DOHH2 (cell line): ENCODE measurements around the gene FAM177B.

Experiments
- H3F3A ChIP-seq: fragments of 200-600 bp; sonication (generic), shearing (Covaris generic); 2 replicates; pipeline ENCODE4 v1.6.0; 2016; ENCODE audit warnings: antibody characterized with exemption, mild to moderate bottlenecking; ENCODE audit not compliant: control insufficient read depth, insufficient read depth
- H3K27ac ChIP-seq: fragments of 200-600 bp; sonication (generic); 2 replicates; pipeline ENCODE4 v1.5.1; 2014; ENCODE audit warnings: low read depth, mild to moderate bottlenecking, low read length, moderate library complexity
- H3K27me3 ChIP-seq: fragments of 200-600 bp; sonication (generic); 2 replicates; pipeline ENCODE4 v1.6.1; 2014; ENCODE audit warnings: mild to moderate bottlenecking, low read length, mixed read lengths; ENCODE audit not compliant: control insufficient read depth
- H3K36me3 ChIP-seq: fragments of 200-600 bp; sonication (generic); 2 replicates; pipeline ENCODE4 v1.6.1; 2014; ENCODE audit warnings: mild to moderate bottlenecking, low read length, moderate library complexity, mixed read lengths; ENCODE audit not compliant: control insufficient read depth
- H3K4me1 ChIP-seq: fragments of 200-600 bp; sonication (generic); 2 replicates; pipeline ENCODE4 v1.6.1; 2014; ENCODE audit warnings: mild to moderate bottlenecking, low read length, mixed read lengths; ENCODE audit not compliant: control insufficient read depth
- H3K4me2 ChIP-seq: fragments of 200-600 bp; sonication (generic); 2 replicates; pipeline ENCODE4 v1.6.0; 2014; ENCODE audit warnings: mild to moderate bottlenecking, low read length, moderate library complexity
- H3K4me3 ChIP-seq: fragments of 200-600 bp; sonication (generic); 2 replicates; pipeline ENCODE4 v1.5.1; 2014; ENCODE audit warnings: mild to moderate bottlenecking, low read length, mixed read lengths
- H3K79me2 ChIP-seq: fragments of 200-600 bp; sonication (generic); 2 replicates; pipeline ENCODE4 v1.6.1; 2014; ENCODE audit warnings: mild to moderate bottlenecking, low read length, mixed read lengths; ENCODE audit not compliant: control insufficient read depth
- H3K9me2 ChIP-seq: fragments of 200-600 bp; sonication (generic); replicated peaks from 2 replicates; pipeline ENCODE4 v1.6.1; 2014; ENCODE audit warnings: mild to moderate bottlenecking, low read length, mixed read lengths; ENCODE audit not compliant: control insufficient read depth
- H3K9me3 ChIP-seq: fragments of 200-600 bp; sonication (generic); 2 replicates; pipeline ENCODE4 v1.6.1; 2014; ENCODE audit warnings: antibody characterized with exemption, low read length, mixed read lengths; ENCODE audit not compliant: control insufficient read depth, insufficient read depth
- H4K20me1 ChIP-seq: fragments of 200-600 bp; sonication (generic); 2 replicates; pipeline ENCODE4 v1.6.0; 2014; ENCODE audit warnings: low read depth, mild to moderate bottlenecking, antibody characterized with exemption, low read length, moderate library complexity; ENCODE audit not compliant: control insufficient read depth, insufficient read depth
- CTCF ChIP-seq: fragments of 200-600 bp; sonication (generic); IDR thresholded peaks from one replicate; pipeline ENCODE4 v1.5.1; 2014; ENCODE audit warnings: antibody characterized with exemption, mild to moderate bottlenecking, low read depth, low read length; ENCODE audit not compliant: poor library complexity, severe bottlenecking
- EZH2phosphoT487 ChIP-seq: fragments of 200-600 bp; sonication (generic); IDR thresholded peaks from 2 replicates; pipeline ENCODE4 v1.6.1; 2017; ENCODE audit warnings: borderline replicate concordance, mild to moderate bottlenecking, antibody characterized with exemption, low read length, moderate library complexity, mixed read lengths

The FAM177B gene

DNA sequence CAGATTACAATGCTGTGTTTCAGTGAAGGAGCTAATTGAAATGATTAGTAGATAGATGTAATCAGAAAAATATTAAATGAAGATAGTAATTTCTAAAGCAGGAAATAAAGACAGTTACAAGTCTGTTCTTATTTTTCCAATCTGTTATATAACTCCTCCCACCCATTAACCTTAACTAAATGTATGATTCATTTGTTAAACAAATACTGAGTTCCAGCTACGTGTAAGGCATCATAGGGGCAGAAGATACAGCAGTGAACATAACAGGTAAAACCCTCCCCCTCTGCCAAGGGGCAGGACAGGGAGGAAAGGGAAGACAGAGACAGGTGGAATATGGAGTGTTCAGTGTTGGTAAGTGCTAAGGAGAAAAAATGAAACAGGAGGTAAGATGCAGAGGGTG, at the start of gene FAM177B:
TSS of gene FAM177B (plus strand) at position 231 of the 400 bp plus-strand sequence. CDS start 9,344 bp downstream, outside the sequence.
- Histone ChIP-seq H3K9me2 (no peaks in the 10 kb centered on the region), H3K27ac (no peak within 1 kb of the TSS), H3K9me3 (no peaks in the 10 kb centered on the region), H3K27me3 (no peaks in the 10 kb centered on the region), H3K4me3 (no peak within 1 kb of the TSS), H4K20me1 (no peaks in the 10 kb centered on the region), H3K4me1 (peaks cover 57% of the 10 kb centered on the region), H3F3A (peaks cover 21% of the 10 kb centered on the region), H3K4me2 (peak within 1 kb of the TSS; percentile 15), H3K36me3 (peaks cover 26% of the 10 kb centered on the region), H3K79me2 (no peaks in the 10 kb centered on the region)
- TF ChIP-seq CTCF (no peak), EZH2phosphoT487 (no peak)

- no peak overlapping the region for H3K4me2 ChIP-seq
- H3K36me3 ChIP-seq, result peaks cover 28% of the 10 kb centered on the region
- 0 out of 2 replicates have a peak, but pooled peaks cover 3% of the 10 kb centered on the region for H4K20me1 ChIP-seq
- H3K9me2 ChIP-seq, result no peaks in the 10 kb centered on the region
- H3F3A ChIP-seq, result no peaks in the 10 kb centered on the region
- H3K27ac ChIP-seq, result no peak overlapping the region
- no peak overlapping the region for H3K4me3 ChIP-seq
- H3K27me3 ChIP-seq, result no peaks in the 10 kb centered on the region
- no peaks in the 10 kb centered on the region for H3K4me1 ChIP-seq
- peaks cover 4% of the 10 kb centered on the region for H3K79me2 ChIP-seq
- TF ChIP-seq CTCF (no peak), EZH2phosphoT487 (no peak)
- H3K9me3 ChIP-seq, result no peaks in the 10 kb centered on the region
These were observed 46.0 kb upstream of the FAM177B start for GRCh38 chr1:222691016-222691415.

- Histone ChIP-seq H3K79me2 (peaks cover 5% of the 10 kb centered on the region), H3F3A (no peaks in the 10 kb centered on the region), H4K20me1 (0 out of 2 replicates have a peak, but pooled peaks cover 3% of the 10 kb centered on the region), H3K4me3 (no peak overlapping the region), H3K9me2 (no peaks in the 10 kb centered on the region), H3K4me1 (no peaks in the 10 kb centered on the region), H3K27me3 (no peaks in the 10 kb centered on the region), H3K9me3 (no peaks in the 10 kb centered on the region), H3K4me2 (no peak overlapping the region), H3K27ac (no peak overlapping the region), H3K36me3 (peaks cover 18% of the 10 kb centered on the region; the same call in 1 of the 2 replicates)
- TF ChIP-seq EZH2phosphoT487 (no peak), CTCF (no peak)
These were observed 42.1 kb upstream of the FAM177B start for GRCh38 chr1:222694927-222695326.
